H1 (cell line): ENCODE measurements around the gene GCLM. TPM values are rescaled to one million over a fixed set of nuclear protein-coding genes. Genes with fewer than 3 reads are reported as not detected.

Experiments
- CTCF ChIA-PET: fragments of 300-600 bp; sonication (Branson Sonifier 250); formaldehyde crosslinking; loops from one replicate; lab custom pipeline; 2021; ENCODE audit not compliant: partially characterized antibody; lab: Charles Lee
- POLR2A ChIA-PET: fragments of 300-600 bp; sonication (Branson Sonifier 250); formaldehyde crosslinking; loops from one replicate; lab custom pipeline; 2021; ENCODE audit warnings: inconsistent platforms; ENCODE audit not compliant: partially characterized antibody; lab: Charles Lee
- DNase-seq, 2 experiments: peaks; one replicate each; pipeline versions ENCODE4 v3.0.0 to v3.0.0-alpha.2; 2010 to 2022; ENCODE audit warnings: low spot score in 2 of 2, low read depth in 1 of 2, mixed read lengths in 1 of 2
- FAIRE-seq: peaks from 2 replicates; lab custom pipeline; 2011; peaks lifted over from hg19 to GRCh38; lab: Jason Lieb, UNC
- H2AFZ ChIP-seq: 2 replicates; pipeline ENCODE4 v1.8.1; 2012; ENCODE audit warnings: low read length, inconsistent platforms
- H2AK5ac ChIP-seq: 2 replicates; pipeline ENCODE4 v1.6.1; 2013; ENCODE audit warnings: low read depth, low read length
- H2BK120ac ChIP-seq: replicated peaks from 2 replicates; pipeline ENCODE3; 2013; ENCODE audit warnings: low read depth, low read length, inconsistent platforms
- H2BK12ac ChIP-seq: 2 replicates; pipeline ENCODE4 v1.6.1; 2013; ENCODE audit warnings: low read depth, low read length
- H2BK15ac ChIP-seq: 2 replicates; pipeline ENCODE4 v1.6.1; 2013; ENCODE audit warnings: low read length
- H2BK20ac ChIP-seq: 2 replicates; pipeline ENCODE4 v1.6.1; 2013; ENCODE audit warnings: low read length
- H2BK5ac ChIP-seq: 2 replicates; pipeline ENCODE4 v1.6.1; 2013; ENCODE audit warnings: low read depth, low read length
- H3K14ac ChIP-seq: 2 replicates; pipeline ENCODE4 v1.6.1; 2013; ENCODE audit warnings: inconsistent platforms; ENCODE audit not compliant: insufficient read length
- H3K18ac ChIP-seq: 2 replicates; pipeline ENCODE4 v1.6.1; 2013; ENCODE audit warnings: low read length; ENCODE audit errors: extremely low read depth
- H3K23ac ChIP-seq: 2 replicates; pipeline ENCODE4 v1.6.1; 2013; ENCODE audit warnings: inconsistent platforms; ENCODE audit not compliant: insufficient read length
- H3K23me2 ChIP-seq: 2 replicates; pipeline ENCODE4 v1.6.1; 2013; ENCODE audit warnings: low read depth, low read length
- H3K27ac ChIP-seq: 2 replicates; pipeline ENCODE4 v1.6.1; 2011; ENCODE audit warnings: low read depth, low read length, inconsistent platforms
- H3K27me3 ChIP-seq, 4 experiments: replicated peaks in 1 of 4; 1 replicate in 1 of 4; 2 replicates in 3 of 4; pipeline versions ENCODE4 v1.6.1 to v1.8.1; 2011 to 2013; ENCODE audit warnings: low read length in 3 of 4, mild to moderate bottlenecking in 3 of 4, inconsistent platforms in 2 of 4, mixed read lengths in 2 of 4, moderate library complexity in 1 of 4; ENCODE audit not compliant: control insufficient read depth in 3 of 4, insufficient read depth in 3 of 4; ENCODE audit errors: extremely low read depth in 1 of 4
- H3K36me3 ChIP-seq, 4 experiments: 2 replicates each; pipeline versions ENCODE4 v1.6.1 to v1.8.1; 2011 to 2013; ENCODE audit warnings: mild to moderate bottlenecking in 4 of 4, low read length in 3 of 4, moderate library complexity in 2 of 4, control low read depth in 1 of 4, inconsistent platforms in 1 of 4; ENCODE audit not compliant: insufficient read depth in 4 of 4, control insufficient read depth in 2 of 4
- H3K4ac ChIP-seq: replicated peaks from 2 replicates; pipeline ENCODE3; 2013; ENCODE audit warnings: low read length, low read depth, mixed read lengths, inconsistent platforms; ENCODE audit not compliant: insufficient read length
- H3K4me1 ChIP-seq, 4 experiments: replicated peaks in 1 of 4; 1 replicate in 1 of 4; 2 replicates in 3 of 4; pipeline versions ENCODE4 v1.6.1 to v1.8.1; 2011 to 2013; ENCODE audit warnings: low read length in 3 of 4, inconsistent platforms in 2 of 4, mixed read lengths in 1 of 4; ENCODE audit not compliant: insufficient read depth in 4 of 4, control insufficient read depth in 3 of 4
- H3K4me2 ChIP-seq, 2 experiments: 2 replicates each; pipeline versions ENCODE4 v1.6.1 to v1.8.1; 2011 to 2013; ENCODE audit warnings: low read depth in 2 of 2, low read length in 2 of 2, control low read depth in 1 of 2, inconsistent platforms in 1 of 2, mild to moderate bottlenecking in 1 of 2; ENCODE audit not compliant: insufficient read depth in 1 of 2
- H3K4me3 ChIP-seq, 4 experiments: fragments of 200-600, 300-600 bp in 1 of 4; sonication (generic), shearing (Covaris generic), sonication (Bioruptor Twin) in 1 of 4; 2 replicates each; pipeline versions ENCODE4 v1.5.1 to v1.8.1; 2011 to 2016; ENCODE audit warnings: low read length in 4 of 4, low read depth in 3 of 4, control low read depth in 2 of 4, inconsistent platforms in 2 of 4, mild to moderate bottlenecking in 2 of 4, mixed read lengths in 1 of 4, moderate library complexity in 1 of 4; ENCODE audit not compliant: insufficient read depth in 2 of 4; ENCODE audit errors: extremely low read depth in 1 of 4
- H3K56ac ChIP-seq: replicated peaks from 2 replicates; pipeline ENCODE3; 2013; ENCODE audit warnings: low read depth, mild to moderate bottlenecking, mixed read lengths, low read length, inconsistent platforms; ENCODE audit not compliant: insufficient read length
- H3K79me1 ChIP-seq: 2 replicates; pipeline ENCODE4 v1.6.1; 2013; ENCODE audit warnings: low read depth, low read length, control low read depth
- H3K79me2 ChIP-seq, 2 experiments: 2 replicates each; pipeline versions ENCODE4 v1.6.1 to v1.8.1; 2012 to 2013; ENCODE audit warnings: low read length in 2 of 2, mild to moderate bottlenecking in 2 of 2, inconsistent platforms in 1 of 2; ENCODE audit not compliant: insufficient read depth in 2 of 2, control insufficient read depth in 1 of 2
- H3K9ac ChIP-seq, 4 experiments: replicated peaks in 1 of 4; 1 replicate in 1 of 4; 2 replicates in 3 of 4; pipeline versions ENCODE4 v1.6.1 to v1.8.1; 2011 to 2013; ENCODE audit warnings: low read depth in 3 of 4, low read length in 3 of 4, control low read depth in 2 of 4, mild to moderate bottlenecking in 2 of 4, moderate library complexity in 2 of 4, inconsistent platforms in 1 of 4; ENCODE audit errors: extremely low read depth in 1 of 4
- H3K9me3 ChIP-seq, 2 experiments: 2 replicates each; pipeline versions ENCODE4 v1.6.1 to v1.8.1; 2012 to 2013; ENCODE audit warnings: mild to moderate bottlenecking in 2 of 2, moderate library complexity in 2 of 2, control low read depth in 1 of 2, inconsistent platforms in 1 of 2, low read depth in 1 of 2, low read length in 1 of 2, mixed read lengths in 1 of 2; ENCODE audit not compliant: insufficient read depth in 2 of 2
- H4K20me1 ChIP-seq, 2 experiments: replicated peaks in 1 of 2; 2 replicates each; pipeline versions ENCODE3 to v1.8.1; 2011 to 2013; ENCODE audit warnings: inconsistent platforms in 2 of 2, low read length in 2 of 2, mild to moderate bottlenecking in 1 of 2; ENCODE audit not compliant: insufficient read depth in 2 of 2, control insufficient read depth in 1 of 2
- H4K5ac ChIP-seq: 2 replicates; pipeline ENCODE4 v1.6.1; 2013; ENCODE audit warnings: low read length, low read depth, mixed read lengths, inconsistent platforms; ENCODE audit not compliant: insufficient read length
- H4K8ac ChIP-seq: 2 replicates; pipeline ENCODE4 v1.8.0; 2013; ENCODE audit warnings: mild to moderate bottlenecking, moderate library complexity, low read length, inconsistent platforms; ENCODE audit not compliant: insufficient read depth; ENCODE audit errors: extremely low read depth
- H4K91ac ChIP-seq: replicated peaks from 2 replicates; pipeline ENCODE3; 2013; ENCODE audit warnings: low read length, mixed read lengths, inconsistent platforms; ENCODE audit not compliant: insufficient read length
- ATF2 ChIP-seq: IDR thresholded peaks from 2 replicates; pipeline ENCODE4 v1.6.1; 2012; ENCODE audit warnings: low read length, inconsistent platforms
- BACH1 ChIP-seq: IDR thresholded peaks from 2 replicates; pipeline ENCODE4 v1.6.1; 2012; ENCODE audit warnings: low read length, improper control_type of control experiment
- BRCA1 ChIP-seq: IDR thresholded peaks from 2 replicates; pipeline ENCODE4 v1.6.1; 2012; ENCODE audit warnings: low read depth, low read length, improper control_type of control experiment
- CHD1 ChIP-seq: IDR thresholded peaks from 2 replicates; pipeline ENCODE4 v1.6.1; 2012; ENCODE audit warnings: low read depth, low read length, improper control_type of control experiment
- CTCF ChIP-seq, 3 experiments: IDR thresholded peaks; 1 replicate in 2 of 3; 2 replicates in 1 of 3; pipeline versions ENCODE4 v1.5.1 to v1.6.1; 2011; ENCODE audit warnings: low read length in 3 of 3, mild to moderate bottlenecking in 3 of 3, inconsistent platforms in 2 of 3, low read depth in 1 of 3, moderate library complexity in 1 of 3; ENCODE audit not compliant: insufficient read depth in 1 of 3; ENCODE audit errors: control extremely low read depth in 1 of 3
- KDM1A ChIP-seq: fragments of 200-600, 300-600 bp; sonication (generic); IDR thresholded peaks from 2 replicates; pipeline ENCODE4 v1.7.1; 2016; ENCODE audit warnings: mild to moderate bottlenecking, low read length, borderline replicate concordance
- POU5F1 ChIP-seq: IDR thresholded peaks from 2 replicates; pipeline ENCODE4 v1.6.1; 2011; ENCODE audit warnings: low read depth, mild to moderate bottlenecking, low read length, moderate library complexity
- RAD21 ChIP-seq, 2 experiments: IDR thresholded peaks in 1 of 2; conservative IDR thresholded peaks in 1 of 2; 2 replicates each; pipeline ENCODE4 v1.6.1; 2011; ENCODE audit warnings: low read depth in 2 of 2, low read length in 2 of 2, improper control_type of control experiment in 1 of 2, inconsistent platforms in 1 of 2, mild to moderate bottlenecking in 1 of 2, moderate library complexity in 1 of 2
- TEAD4 ChIP-seq: IDR thresholded peaks from 2 replicates; pipeline ENCODE4 v1.6.1; 2012; ENCODE audit warnings: low read depth, low read length, inconsistent platforms, mixed read lengths
- WGBS, 2 experiments: shearing (Covaris generic) in 1 of 2; methylation state at CpG; one replicate each; pipeline versions ENCODE4 v1.1.6 to v1.1.7; 2013 to 2015; ENCODE audit warnings: low lambda C conversion rate in 2 of 2, mixed read lengths in 2 of 2, inconsistent platforms in 1 of 2, low coverage in 1 of 2, missing lambda C conversion rate in 1 of 2; ENCODE audit not compliant: insufficient replicate concordance in 2 of 2, insufficient coverage in 1 of 2, insufficient read length in 1 of 2; ENCODE audit errors: extremely low coverage in 1 of 2, missing lambda C conversion rate in 1 of 2; 5-methylcytosine and 5-hydroxymethylcytosine counted together
- polyA plus RNA-seq, 7 experiments: library from polyadenylated mRNA; depleted of rRNA in 3 of 7; stranded (reverse) in 5 of 7; unstranded in 2 of 7; fragments of >200 nt in 5 of 7; fragments of 200-250 nt in 2 of 7; gene quantifications; 1 replicate in 5 of 7; 2 replicates in 1 of 7; 4 replicates in 1 of 7; pipeline versions ENCODE4 v1.2.1 to v1.2.3, GENCODE V29; 2011 to 2013; ENCODE audit warnings: missing spikeins in 2 of 7, mixed read lengths in 2 of 7
- total RNA-seq: library from RNA; stranded (reverse); fragmentation: NEBNext Ultra II Directional; extraction: Animal tissue kit (Norgen Biotek cat#: 25700); gene quantifications from 2 replicates; pipeline ENCODE4 v1.2.1, GENCODE V29; 2021

GCLM gene
- total and polyA plus RNA-seq, 2 of the 8 experiments (the other 6 are each of a cell fraction or from before 2014, with no cell fraction given), result 3.1 to 12.8 TPM

GRCh38 chr1:93840956-93841482, 68.2 kb downstream of the GCLM start:
- no peak overlapping the region; the same call in 1 of the 2 replicates for H2BK5ac ChIP-seq
- 92% methylated on average over 4 of the region's 4 CpGs; no CpG with 5 or more reads in 1 of the 2 experiments for WGBS, 2 experiments
- TF ChIP-seq CHD1 (no peak), CTCF (IDR thresholded peaks at IDR 0.05; ENCODE audit: control extremely low read depth in 1 of 3, insufficient read depth in 1 of 3, low read depth in 1 of 3, low read length in 3 of 3) (no peak), RAD21 (IDR thresholded peaks at IDR 0.05 in 1 of 2, conservative IDR thresholded peaks at IDR 0.05 in 1 of 2; ENCODE audit: low read depth in 2 of 2, low read length in 2 of 2) (no peak), POU5F1 (no peak), KDM1A (no peak), TEAD4 (no peak), BACH1 (no peak), BRCA1 (no peak), ATF2 (no peak)

More at GRCh38 chr1:93840956-93841482, 68.2 kb downstream of the GCLM start:
- no peak overlapping the region for H4K5ac ChIP-seq
- no peak for DNase-seq
- H3K79me1 ChIP-seq, result no peaks in the 10 kb centered on the region
- no peak overlapping the region for H2AFZ ChIP-seq
- H3K4me1 ChIP-seq, result peaks cover 0 to 10% (median 3%) of the 10 kb centered on the region in 4 experiments; a peak in 2 of 7 replicates
- H3K18ac ChIP-seq, result no peak overlapping the region
- no peak overlapping the region for H3K27ac ChIP-seq
- no peak overlapping the region for H3K14ac ChIP-seq
- no peak overlapping the region for H2BK12ac ChIP-seq
- no peak overlapping the region for H2BK20ac ChIP-seq
- H2AK5ac ChIP-seq, result no peak overlapping the region
- no peaks in the 10 kb centered on the region for H3K9me3 ChIP-seq
- no peak overlapping the region for H3K56ac ChIP-seq
- no peak overlapping the region for H3K4me3 ChIP-seq
- H3K4ac ChIP-seq, result no peak overlapping the region
- no peaks in the 10 kb centered on the region; a peak in 1 of 8 replicates for H3K36me3 ChIP-seq
- no peak overlapping the region for H4K91ac ChIP-seq
- H3K9ac ChIP-seq, result no peak overlapping the region
- no peaks in the 10 kb centered on the region for H3K79me2 ChIP-seq
- H3K23ac ChIP-seq, result no peak overlapping the region
- H3K4me2 ChIP-seq, result no peak overlapping the region
- no peak overlapping the region for H2BK120ac ChIP-seq
- H4K8ac ChIP-seq, result no peak overlapping the region
- FAIRE-seq, result no peak
- POLR2A ChIA-PET, result interaction anchor here (0.8 to 1.2 kb wide), 3 partner anchors 20 to 262 kb away, joined by 3 to 4 read pairs (median 4); no protein-coding TSS in a partner anchor
- CTCF ChIA-PET, result interaction anchor here (0.8 to 14.0 kb wide), 5 partner anchors 9 to 218 kb away, joined by 3 to 324 read pairs (median 3); no protein-coding TSS in a partner anchor
- H2BK15ac ChIP-seq, result no peak overlapping the region
- no peaks in the 10 kb centered on the region for H3K23me2 ChIP-seq
- H3K27me3 ChIP-seq, result no peaks in the 10 kb centered on the region; a peak in 1 of 7 replicates
- H4K20me1 ChIP-seq, result no peaks in the 10 kb centered on the region
